Head of caudate nucleus (tissue), 42 donors: ENCODE data around the gene CNTRL.
"Not testable (repeated sequence)": the region's sequence is repeated elsewhere in the genome, so short reads cannot be mapped to it uniquely, and the experiment has no call there.

Experiments used
- DNase-seq, 42 donors: peaks; one replicate each; pipeline versions ENCODE4 v3.0.0 to v3.0.0-alpha.2; 2020 to 2021; ENCODE audit warnings: mixed read lengths in 7 of 42
- intact Hi-C: fragments of 100-400 bp; cut with DNase I; formaldehyde crosslinking; loops from one replicate; pipeline ENCODE4 v1.15.0; 2022

Gene CNTRL, protein sequence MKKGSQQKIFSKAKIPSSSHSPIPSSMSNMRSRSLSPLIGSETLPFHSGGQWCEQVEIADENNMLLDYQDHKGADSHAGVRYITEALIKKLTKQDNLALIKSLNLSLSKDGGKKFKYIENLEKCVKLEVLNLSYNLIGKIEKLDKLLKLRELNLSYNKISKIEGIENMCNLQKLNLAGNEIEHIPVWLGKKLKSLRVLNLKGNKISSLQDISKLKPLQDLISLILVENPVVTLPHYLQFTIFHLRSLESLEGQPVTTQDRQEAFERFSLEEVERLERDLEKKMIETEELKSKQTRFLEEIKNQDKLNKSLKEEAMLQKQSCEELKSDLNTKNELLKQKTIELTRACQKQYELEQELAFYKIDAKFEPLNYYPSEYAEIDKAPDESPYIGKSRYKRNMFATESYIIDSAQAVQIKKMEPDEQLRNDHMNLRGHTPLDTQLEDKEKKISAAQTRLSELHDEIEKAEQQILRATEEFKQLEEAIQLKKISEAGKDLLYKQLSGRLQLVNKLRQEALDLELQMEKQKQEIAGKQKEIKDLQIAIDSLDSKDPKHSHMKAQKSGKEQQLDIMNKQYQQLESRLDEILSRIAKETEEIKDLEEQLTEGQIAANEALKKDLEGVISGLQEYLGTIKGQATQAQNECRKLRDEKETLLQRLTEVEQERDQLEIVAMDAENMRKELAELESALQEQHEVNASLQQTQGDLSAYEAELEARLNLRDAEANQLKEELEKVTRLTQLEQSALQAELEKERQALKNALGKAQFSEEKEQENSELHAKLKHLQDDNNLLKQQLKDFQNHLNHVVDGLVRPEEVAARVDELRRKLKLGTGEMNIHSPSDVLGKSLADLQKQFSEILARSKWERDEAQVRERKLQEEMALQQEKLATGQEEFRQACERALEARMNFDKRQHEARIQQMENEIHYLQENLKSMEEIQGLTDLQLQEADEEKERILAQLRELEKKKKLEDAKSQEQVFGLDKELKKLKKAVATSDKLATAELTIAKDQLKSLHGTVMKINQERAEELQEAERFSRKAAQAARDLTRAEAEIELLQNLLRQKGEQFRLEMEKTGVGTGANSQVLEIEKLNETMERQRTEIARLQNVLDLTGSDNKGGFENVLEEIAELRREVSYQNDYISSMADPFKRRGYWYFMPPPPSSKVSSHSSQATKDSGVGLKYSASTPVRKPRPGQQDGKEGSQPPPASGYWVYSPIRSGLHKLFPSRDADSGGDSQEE (N-terminal part only)

DNA sequence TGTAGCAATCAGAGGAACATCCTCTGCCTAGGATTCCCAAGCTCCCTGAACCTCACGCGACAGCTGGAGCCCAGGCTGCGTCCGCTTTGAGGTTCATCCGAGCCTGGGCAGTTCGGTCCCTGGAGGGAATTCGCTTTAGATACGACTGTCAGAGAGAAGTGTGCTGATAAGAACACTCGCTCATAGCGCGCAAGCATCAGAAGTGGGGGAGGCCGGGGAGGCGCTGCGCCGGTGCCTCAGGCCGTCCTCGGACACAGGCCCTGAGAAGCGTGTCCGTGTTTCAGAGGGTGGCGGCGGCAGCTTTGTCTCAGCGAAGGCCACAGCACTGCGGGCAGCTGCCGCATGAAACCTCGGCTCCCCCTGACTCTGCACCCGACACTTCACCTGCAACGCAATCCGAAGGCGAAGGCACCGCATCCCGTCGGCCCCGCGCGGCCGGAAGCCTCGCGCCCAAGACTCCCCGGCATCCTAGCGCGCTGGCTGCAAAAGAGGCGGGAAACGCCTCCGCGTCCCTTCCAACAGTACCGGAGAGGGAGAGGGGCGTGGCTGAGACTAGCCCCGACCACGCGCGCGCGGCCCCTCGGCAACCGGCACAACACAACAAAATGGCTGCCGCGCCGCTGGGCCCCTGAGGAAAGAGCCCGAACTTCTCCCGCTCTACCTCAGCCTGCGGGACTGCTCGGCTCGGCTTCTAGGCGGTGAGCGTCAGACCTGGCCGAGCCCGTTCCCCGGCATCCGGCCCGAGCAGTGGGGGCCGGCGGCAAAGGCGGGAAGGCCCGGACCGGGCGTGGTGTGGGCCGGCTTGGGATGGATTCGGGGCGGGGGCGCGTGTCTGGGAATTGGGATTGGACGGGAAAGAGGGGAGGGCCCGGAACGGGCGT is at the start of gene CNTRL:
Gene CNTRL (plus strand): TSS at position 586 of the 881 bp plus-strand sequence. CDS start 13,372 bp downstream, outside the sequence.
- DNase-seq, result peak; percentile 75 to 95 (median 89)
- intact Hi-C loops, result loop anchor here (5.0 kb wide), 1 partner anchor 48 kb away; no protein-coding TSS in a partner anchor

DNA sequence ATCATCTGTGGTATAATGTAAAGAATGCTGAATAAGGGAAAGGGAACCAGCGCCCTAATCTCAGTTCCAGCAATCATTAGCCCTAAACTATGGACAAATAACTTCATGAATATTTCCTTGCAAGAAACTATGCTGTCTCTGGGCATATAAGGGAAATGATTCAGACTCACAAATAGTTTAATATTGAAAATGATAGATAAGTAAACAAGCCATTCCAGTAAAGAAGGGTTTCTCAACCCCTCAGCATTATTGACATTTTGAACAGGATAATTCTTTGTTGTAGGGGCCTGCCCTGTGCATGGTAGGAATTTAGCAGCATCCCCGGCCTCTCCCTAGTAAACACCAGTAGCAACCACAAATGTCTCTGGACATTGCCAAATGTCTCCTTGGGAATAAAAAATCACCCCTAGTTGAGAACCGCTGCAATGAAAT is 48.5 kb upstream of the CNTRL start:
- intact Hi-C loops, result no loop called here
- no peak for DNase-seq

DNA sequence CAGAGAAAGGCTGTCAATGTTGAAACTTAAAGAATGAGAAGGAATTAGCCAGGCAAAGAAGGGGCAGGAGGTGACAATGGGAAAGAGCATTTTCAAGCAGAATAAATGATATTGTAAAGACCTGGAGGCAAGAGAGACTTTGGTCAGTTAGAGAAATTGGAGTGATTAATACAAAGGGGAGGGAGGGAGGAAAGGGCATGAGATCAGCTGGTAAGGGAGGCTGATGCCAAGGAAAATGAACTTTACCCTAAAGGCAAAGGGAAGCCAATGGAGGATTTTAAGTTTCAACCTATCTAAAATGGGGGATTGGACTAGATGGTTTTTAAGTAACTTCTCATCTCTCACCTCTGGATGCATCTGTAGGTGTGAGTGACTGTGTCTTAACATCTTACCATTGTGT is 48.0 kb upstream of the CNTRL start:
- intact Hi-C loops, result no loop called here
- no peak for DNase-seq

DNA sequence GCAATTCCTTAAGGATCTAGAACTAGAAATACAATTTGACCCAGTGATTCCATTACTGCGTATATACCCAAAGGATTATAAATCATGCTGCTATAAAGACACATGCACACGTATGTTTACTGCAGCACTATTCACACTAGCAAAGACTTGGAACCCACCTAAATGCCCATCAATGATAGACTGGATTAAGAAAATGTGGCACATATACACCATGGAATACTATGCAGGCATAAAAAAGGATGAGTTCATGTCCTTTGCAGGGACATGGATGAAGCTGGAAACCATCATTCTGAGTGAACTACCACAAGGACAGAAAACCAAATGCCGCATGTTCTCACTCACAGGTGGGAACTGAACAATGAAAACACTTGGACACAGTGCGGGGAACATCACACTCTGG is 46.5 kb upstream of the CNTRL start:
- intact Hi-C loops, DNase-seq: not testable (repeated sequence)

DNA sequence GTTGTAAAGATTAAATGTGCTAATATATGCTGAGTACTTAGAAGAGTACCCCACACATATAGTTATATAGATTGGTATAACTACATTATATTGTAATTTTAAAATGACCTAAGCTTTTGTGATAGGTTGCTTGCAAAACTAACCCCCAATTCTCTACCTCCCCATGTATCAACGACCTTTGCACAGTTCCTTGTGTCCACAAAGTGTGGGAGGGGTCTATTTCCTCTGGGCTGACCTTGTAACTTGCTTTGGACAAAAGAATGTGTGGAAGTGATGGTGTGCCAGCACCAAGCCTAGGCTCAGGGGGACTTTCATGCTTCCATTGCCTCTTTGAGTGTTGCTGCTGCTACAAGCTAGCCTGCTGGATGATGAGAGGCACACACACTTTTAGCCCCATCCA is 45.3 kb upstream of the CNTRL start:
- DNase-seq, result no peak
- intact Hi-C loops, result no loop called here

DNA sequence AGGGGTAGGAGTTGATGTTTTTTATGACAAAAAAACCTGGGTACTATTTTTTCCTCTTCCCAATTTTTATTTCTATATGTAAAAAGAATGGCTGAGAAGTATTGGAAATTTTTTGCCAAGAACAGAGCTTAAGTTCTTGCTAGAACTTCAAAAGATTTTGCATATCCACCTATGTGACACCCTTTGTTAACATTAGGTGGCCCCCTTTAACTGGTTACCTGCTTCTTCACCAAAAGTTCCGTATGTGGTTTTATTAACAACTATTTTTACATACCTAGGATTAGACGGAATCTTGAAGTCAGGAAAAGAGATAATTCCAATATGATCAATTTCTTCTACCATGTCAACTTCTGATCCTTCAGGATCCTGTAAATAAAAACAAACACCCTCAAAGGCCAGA is 40.2 kb upstream of the CNTRL start:
- no peak for DNase-seq
- intact Hi-C loops, result no loop called here

DNA sequence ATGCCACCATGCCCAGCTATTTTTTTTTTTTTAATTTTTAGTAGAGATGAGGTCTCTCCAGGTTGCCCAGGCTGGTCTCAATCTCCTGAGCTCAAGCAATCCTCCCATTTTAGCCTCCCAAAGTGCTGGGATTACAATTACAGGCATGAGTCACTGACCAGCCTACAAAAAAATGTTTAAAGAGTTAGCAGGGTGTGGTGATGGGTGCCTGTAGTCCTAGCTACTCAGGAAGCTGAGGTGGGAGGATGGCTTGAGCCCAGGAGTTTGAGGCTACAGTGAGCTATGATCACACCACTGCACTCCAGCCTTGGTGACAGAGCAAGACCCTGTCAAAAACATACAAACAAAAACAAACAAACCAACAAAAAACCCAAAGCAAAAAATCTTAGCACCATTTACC is 39.0 kb upstream of the CNTRL start:
- intact Hi-C loops, DNase-seq: not testable (repeated sequence)

DNA sequence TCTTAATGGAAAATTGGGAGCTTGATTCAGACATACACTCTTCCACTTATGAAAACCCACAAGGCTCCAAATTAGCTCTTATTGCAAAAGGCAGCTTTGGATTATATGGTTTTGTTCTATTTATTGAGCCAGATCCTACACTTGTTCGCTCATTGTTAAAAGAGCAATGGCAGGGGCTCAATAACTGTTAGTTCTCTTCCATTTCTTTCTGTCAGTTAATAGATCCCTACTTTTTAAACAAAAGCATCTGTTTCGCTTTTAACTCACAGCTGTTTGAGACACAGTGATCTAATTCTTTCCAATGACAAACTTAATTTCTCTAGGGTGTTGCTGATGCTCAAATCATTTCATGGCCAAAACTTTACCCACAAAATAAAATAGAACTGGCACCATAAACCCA is 36.4 kb upstream of the CNTRL start:
- intact Hi-C loops, result no loop called here

DNA sequence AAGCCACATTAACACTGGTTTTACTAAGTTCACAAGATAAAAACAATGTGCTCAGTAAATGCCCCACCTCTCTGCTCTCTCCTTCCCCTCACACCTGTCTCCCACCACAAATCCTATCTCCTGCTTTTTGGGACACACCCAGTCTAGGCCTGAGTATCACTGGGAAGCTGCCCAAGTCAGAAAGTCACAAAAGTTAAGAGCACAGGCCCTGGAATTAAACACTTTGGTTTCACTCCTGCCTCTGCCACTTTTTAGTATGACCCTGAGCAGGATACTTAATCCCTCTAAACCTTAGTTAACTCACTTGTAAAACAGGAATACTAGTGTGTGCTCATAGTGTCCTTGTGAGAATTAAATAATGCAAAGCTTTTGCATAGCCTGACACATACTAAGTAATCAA is 36.0 kb upstream of the CNTRL start:
- intact Hi-C loops, result no loop called here
- DNase-seq, result no peak

More for the DNA sequence above, 36.4 kb upstream of the CNTRL start:
- DNase-seq, result no peak

DNA sequence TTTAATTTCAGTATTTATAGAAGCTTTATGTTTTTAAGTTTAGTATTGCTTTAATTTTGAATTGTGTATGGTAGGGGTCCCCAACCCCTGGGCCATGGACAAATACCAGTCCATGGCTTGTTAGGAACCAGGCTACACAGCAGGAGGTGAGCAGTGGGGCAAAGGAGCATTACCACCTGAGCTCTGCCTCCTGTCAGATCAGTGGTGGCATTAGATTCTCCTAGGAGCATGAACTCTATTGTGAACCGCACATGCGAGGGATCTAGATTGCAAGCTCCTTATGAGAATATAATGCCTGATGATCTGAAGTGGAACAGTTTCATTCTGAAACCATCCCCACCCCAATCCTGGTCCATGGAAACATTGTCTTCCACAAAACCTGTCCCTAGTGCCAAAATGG is 26.6 kb upstream of the CNTRL start:
- intact Hi-C loops, result no loop called here

DNA sequence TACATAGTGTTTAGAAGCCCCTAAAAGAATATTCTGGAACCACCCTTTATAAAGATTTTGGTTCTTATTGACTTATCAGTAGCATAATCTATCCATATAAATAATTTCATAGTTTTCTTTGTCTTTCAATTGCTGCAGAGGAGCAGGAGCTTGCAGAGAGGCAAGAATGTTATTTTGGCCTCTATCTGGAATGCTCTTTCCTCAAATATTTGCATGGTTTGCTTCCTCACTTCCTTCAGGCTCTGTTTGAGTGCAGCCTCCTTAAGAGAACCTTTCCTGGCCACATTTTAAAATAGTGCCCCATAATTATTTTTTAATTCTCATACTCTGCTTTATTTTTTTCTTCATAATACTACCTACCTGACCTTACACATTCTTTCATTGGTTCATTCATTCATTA is 26.1 kb upstream of the CNTRL start:
- DNase-seq, result no peak
- intact Hi-C loops, result no loop called here

More for the DNA sequence above, 26.6 kb upstream of the CNTRL start:
- no peak for DNase-seq

DNA sequence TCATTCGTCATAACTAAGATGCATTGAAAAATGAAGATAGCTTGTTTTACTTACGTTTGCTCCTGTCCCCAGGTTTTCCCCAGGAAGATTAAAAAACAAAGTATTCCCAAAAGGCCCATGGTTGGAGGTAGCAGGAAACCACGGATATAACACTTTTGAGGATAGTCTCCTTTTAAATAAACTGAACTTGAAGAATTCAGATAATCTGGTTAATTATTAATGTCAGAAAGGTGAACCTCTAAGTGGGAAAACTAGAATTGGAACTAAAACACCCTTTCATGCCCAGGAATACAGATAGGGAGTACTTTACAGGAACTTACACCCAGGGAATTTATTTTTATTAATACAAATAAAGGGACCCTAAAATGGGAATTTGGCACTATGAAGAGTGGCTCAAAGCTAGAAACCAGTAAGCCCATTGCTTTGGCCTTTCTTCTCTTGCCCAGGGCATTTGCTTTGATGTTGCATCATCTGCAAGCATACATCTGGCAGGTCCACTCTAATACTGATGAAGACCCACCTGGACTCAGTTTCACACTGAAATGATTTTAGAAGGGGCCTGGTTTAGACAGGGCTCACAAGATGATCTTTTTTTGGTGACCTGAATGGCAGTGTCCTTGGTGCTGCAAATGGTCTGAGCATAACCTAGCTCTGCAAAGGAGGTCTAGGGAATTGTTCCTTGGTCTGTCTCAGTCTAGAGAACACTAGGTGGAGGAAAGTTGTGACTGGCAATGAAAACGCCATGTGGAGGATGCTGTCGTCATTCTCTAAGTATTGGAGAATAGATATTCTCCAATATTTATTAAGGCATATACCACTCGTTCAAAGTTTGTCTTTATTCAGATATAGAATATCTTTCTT is 24.4 kb upstream of the CNTRL start, which contains the start of gene C5:
Gene C5 (minus strand): TSS at position 148 of the 861 bp plus-strand sequence. CDS start 29 bp downstream, at position 119.
- intact Hi-C loops, result no loop called here
- no peak for DNase-seq

DNA sequence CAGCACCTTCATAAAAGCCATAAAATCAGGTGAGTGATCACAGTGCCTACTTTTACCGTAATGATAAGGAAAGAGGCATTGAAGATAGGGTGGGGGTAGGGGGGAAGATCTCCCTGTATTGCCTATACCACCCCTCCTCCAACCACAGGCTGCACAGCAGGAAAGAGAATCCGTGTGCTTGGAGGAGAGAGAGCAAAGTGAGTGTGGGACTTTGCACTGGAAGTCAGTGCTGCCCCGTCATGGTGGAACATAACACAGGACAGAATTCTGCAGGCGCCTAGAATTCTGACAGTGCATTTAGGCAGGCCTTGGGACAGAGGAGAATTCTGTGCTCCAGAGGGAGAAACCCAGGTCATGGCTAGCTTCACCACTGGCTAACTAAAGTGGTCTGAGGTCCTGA is 21.2 kb upstream of the CNTRL start:
- intact Hi-C loops, result no loop called here
- no peak for DNase-seq

DNA sequence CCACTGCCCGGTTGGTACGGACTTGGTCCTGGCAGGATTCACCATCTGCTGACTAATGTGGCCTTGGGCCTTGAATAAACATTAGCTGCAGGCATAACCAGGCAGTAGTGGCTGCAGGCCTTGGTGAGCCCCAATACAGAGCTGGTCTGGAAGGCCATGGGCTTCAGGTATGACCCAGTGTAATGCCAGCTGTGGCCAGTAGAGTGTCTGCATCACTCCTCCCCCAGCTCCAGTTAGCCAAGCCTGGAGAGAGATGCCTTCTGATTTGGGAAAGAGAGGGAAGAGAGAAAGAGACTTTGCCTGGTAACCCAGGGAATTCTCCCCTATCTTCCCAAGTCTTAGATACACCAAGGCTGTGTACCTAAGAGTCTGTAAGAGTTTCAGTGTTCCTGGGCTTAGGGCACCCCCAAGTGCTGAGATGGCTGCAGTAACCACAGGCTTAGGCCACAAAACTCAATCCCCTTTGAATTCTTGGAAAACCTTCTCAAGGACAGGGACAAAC is 19.1 kb upstream of the CNTRL start:
- intact Hi-C loops, result no loop called here
- DNase-seq, result no peak

DNA sequence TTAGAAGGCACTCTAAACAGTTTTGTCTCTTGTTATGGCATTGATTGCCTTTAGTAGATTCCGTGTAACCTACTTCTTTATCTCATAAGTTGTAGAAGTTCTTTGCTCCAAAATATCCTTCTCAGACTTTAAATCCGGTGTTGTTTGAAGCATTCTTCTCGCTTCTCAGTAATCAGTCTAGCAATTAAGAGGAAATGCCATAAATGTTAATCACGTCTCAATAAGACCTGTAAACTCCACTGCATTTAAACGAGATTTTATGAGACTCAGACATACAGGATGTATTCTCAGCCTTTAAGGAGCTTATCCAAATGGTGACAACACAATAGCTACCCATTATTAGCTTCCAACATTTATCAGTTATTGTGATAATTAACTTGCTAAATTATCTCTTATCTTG is 16.9 kb upstream of the CNTRL start:
- DNase-seq, result no peak
- intact Hi-C loops, result no loop called here

DNA sequence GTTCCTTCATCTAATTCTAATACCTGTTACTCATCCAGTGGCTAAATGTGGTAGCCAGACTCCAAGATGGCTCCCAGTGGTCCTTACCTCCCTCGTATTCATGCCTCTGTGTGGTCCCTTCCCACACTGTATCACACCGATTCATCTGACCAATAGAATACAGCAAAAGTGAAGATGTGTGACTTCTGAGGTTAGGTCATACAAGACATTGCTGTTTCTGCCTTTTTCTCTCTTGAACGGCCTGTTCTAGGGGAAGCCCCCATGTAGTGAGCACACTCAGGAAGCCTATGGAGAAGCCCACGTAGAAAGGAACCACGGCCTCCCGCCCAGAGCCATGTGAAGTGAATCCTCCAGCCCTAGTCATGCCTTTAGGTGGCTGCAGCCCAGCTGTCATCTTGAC is 15.2 kb upstream of the CNTRL start:
- intact Hi-C loops, result no loop called here
- no peak for DNase-seq

DNA sequence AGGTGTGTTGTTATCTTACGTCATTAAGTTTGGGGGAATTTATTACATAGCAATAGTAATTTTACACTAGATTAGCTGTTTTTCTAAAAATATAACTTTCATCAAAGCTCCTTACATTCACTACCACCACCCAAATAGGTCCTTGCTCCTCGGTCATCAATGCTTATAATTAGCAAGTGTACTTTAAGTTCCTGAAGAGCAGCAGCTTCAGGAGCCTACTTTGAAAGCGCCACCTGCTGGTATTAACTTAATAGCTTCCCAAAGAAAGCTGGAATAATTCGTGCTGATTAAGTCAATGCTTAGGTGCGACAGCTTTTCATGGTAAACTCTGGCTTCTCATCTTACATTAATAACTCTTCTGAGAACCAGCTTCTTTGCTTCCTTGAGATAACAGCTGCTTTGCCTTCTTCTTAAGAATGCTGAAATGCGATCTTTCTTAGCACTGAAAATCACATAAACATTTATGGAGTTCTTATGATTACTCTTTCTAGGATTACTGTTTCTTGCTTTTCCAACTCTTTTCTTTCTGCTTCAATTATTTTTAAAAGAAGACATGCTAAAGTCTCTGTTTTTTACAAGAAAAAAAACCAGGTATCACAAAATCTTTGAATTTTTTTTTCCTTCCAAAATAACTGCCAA is 14.6 kb upstream of the CNTRL start:
- intact Hi-C loops, result loop anchor here (10.0 kb wide), 1 partner anchor 75 kb away; no protein-coding TSS in a partner anchor

More for the DNA sequence above, 14.6 kb upstream of the CNTRL start:
- peak in 22 of 42 donors; percentile 17 to 78 (median 44) for DNase-seq
